Ovary (tissue), 9 donors: ENCODE data around the gene LRRC4. TPM values are rescaled to one million over a fixed set of nuclear protein-coding genes. Genes with fewer than 3 reads are reported as not detected.

ENCODE experiments used
- DNase-seq, 5 donors: peaks; one replicate each; pipeline ENCODE4 v3.0.0-alpha.2; 2019 to 2020
- H3K27ac ChIP-seq, 2 donors: fragments of 200-600 bp; one replicate each; pipeline versions ENCODE4 v1.5.1 to v1.8.0; 2019 to 2022
- H3K27me3 ChIP-seq: fragments of 200-600 bp; one replicate; pipeline ENCODE4 v1.8.0; 2022
- H3K36me3 ChIP-seq: fragments of 200-600 bp; sonication (generic); one replicate; pipeline ENCODE4 v1.5.1; 2019
- H3K4me1 ChIP-seq: one replicate; pipeline ENCODE4 v1.8.1; 2013; ENCODE audit warnings: mild to moderate bottlenecking, moderate library complexity; ENCODE audit not compliant: insufficient read depth
- H3K4me3 ChIP-seq: fragments of 200-600 bp; sonication (generic); one replicate; pipeline ENCODE4 v1.5.1; 2017
- H3K9me3 ChIP-seq, 2 donors: fragments of 200-600 bp in 1 of 2; sonication (generic) in 1 of 2; one replicate each; pipeline versions ENCODE4 v1.5.1 to v1.8.1; 2013 to 2019; ENCODE audit warnings: mild to moderate bottlenecking in 1 of 2, moderate library complexity in 1 of 2
- CTCF ChIP-seq, 3 donors: fragments of 450-650 bp in 2 of 3; fragments of 200-600 bp in 1 of 3; IDR thresholded peaks; one replicate each; pipeline versions ENCODE4 v1.5.1 to v1.8.0; 2016 to 2022; ENCODE audit warnings: antibody characterized with exemption in 3 of 3, mild to moderate bottlenecking in 1 of 3
- EP300 ChIP-seq: sonication (generic); formaldehyde crosslinking; IDR thresholded peaks from one replicate; pipeline ENCODE4 v1.6.1; 2017; ENCODE audit warnings: antibody characterized with exemption
- POLR2A ChIP-seq: fragments of 450-650 bp; IDR thresholded peaks from one replicate; pipeline ENCODE4 v1.6.1; 2017; ENCODE audit warnings: antibody characterized with exemption, mild to moderate bottlenecking, moderate library complexity
- WGBS, 3 donors: extraction: QIAGEN DNeasy Blood & Tissue Kit in 1 of 3; methylation state at CpG; one replicate each; pipeline versions ENCODE4 v1.1.5 to v1.1.7; 2013 to 2017; 5-methylcytosine and 5-hydroxymethylcytosine counted together
- intact Hi-C, 4 donors: fragments of 100-400 bp; cut with DNase I; formaldehyde crosslinking; loops; one replicate each; pipeline versions ENCODE4 v1.11.0 to v1.15.1; 2022 to 2023
- polyA plus RNA-seq, 2 donors: library from polyadenylated mRNA; stranded (reverse); fragments of 200-250 nt in 1 of 2; fragments of 350-450 nt in 1 of 2; fragmentation: Illumina TruSeq in 1 of 2; extraction: RNeasy Lipid Tissue Mini Kit (QIAGEN cat#74804) in 1 of 2; gene quantifications; one replicate each; pipeline ENCODE4 v1.2.3, GENCODE V29; 2013 to 2014
- total RNA-seq, 7 donors: library from RNA; depleted of rRNA in 2 of 7; stranded (reverse); fragments of >200 nt in 2 of 7; fragmentation: NEBNext Ultra II Directional in 3 of 7; extraction: Animal tissue kit (Norgen Biotek cat#: 25700) in 3 of 7; gene quantifications; one replicate each; pipeline versions ENCODE4 v1.1.0 to v1.2.4, GENCODE V29; 2016 to 2023
- donor health status: DM: no; HTN: no; CAD: no; lungs with moderate emphysema.
- donor health status: DM: no; HTN: no; CAD: no.
- donor health status: Bipolar disorder and iron deficiency.
- donor health status: DM: yes; HTN: yes; CAD: no.
- donor health status: DM: no; HTN: no; CAD: no.
- donor health status: DM: yes; HTN: yes; CAD: no.

Gene LRRC4
- total and polyA plus RNA-seq, 9 donors: 0.72 to 16.7 (median 4.6) TPM

GRCh38 chr7:128021366-128021765 lies 9.9 kb downstream of the LRRC4 start:
- Histone ChIP-seq H3K4me1 (no peaks in the 10 kb centered on the region), H3K27ac (no peak overlapping the region), H3K27me3 (no peaks in the 10 kb centered on the region), H3K36me3 (no peaks in the 10 kb centered on the region), H3K9me3 (no peaks in the 10 kb centered on the region), H3K4me3 (no peak overlapping the region)
- intact Hi-C loops: no loop called here
- TF ChIP-seq EP300 (no peak), CTCF (IDR thresholded peaks at IDR 0.05) (no peak), POLR2A (no peak)
- WGBS, 3 donors: 91 to 92% (median 92%) methylated on average over 2 of the region's 2 CpGs
- DNase-seq: no peak

GRCh38 chr7:128020159-128020558 lies 11.1 kb downstream of the LRRC4 start:
- no peaks in the 10 kb centered on the region for H3K36me3 ChIP-seq
- H3K4me1 ChIP-seq: no peaks in the 10 kb centered on the region
- H3K27ac ChIP-seq: no peak overlapping the region
- no peaks in the 10 kb centered on the region for H3K9me3 ChIP-seq
- intact Hi-C loops: no loop called here
- no peaks in the 10 kb centered on the region for H3K27me3 ChIP-seq
- 87 to 93% (median 90%) methylated on average over 6 of the region's 6 CpGs for WGBS, 3 donors
- DNase-seq: no peak
- H3K4me3 ChIP-seq: no peak overlapping the region
- TF ChIP-seq CTCF (IDR thresholded peaks at IDR 0.05) (no peak), POLR2A (no peak), EP300 (no peak)

- DNase-seq: no peak
- H3K27me3 ChIP-seq: no peaks in the 10 kb centered on the region
- H3K27ac ChIP-seq: no peak overlapping the region
- H3K4me1 ChIP-seq: no peaks in the 10 kb centered on the region
- TF ChIP-seq CTCF (IDR thresholded peaks at IDR 0.05): no peak
- no peak for TF ChIP-seq EP300
- no peak for TF ChIP-seq POLR2A
- H3K36me3 ChIP-seq: no peaks in the 10 kb centered on the region
- 87 to 94% (median 91%) methylated on average over 3 of the region's 3 CpGs for WGBS, 3 donors
- H3K9me3 ChIP-seq: no peaks in the 10 kb centered on the region
- intact Hi-C loops: no loop called here
- H3K4me3 ChIP-seq: no peak overlapping the region
Measured at GRCh38 chr7:128019288-128019687, 11.9 kb downstream of the LRRC4 start.

GRCh38 chr7:128017862-128018845 lies 13.1 kb downstream of the LRRC4 start:
- H3K36me3 ChIP-seq: no peaks in the 10 kb centered on the region
- 71 to 77% (median 76%) methylated on average over 7 to 8 of the region's 8 CpGs for WGBS, 3 donors
- H3K9me3 ChIP-seq: no peaks in the 10 kb centered on the region
- no peaks in the 10 kb centered on the region for H3K27me3 ChIP-seq
- no peak for TF ChIP-seq CTCF (IDR thresholded peaks at IDR 0.05)
- no peak for TF ChIP-seq POLR2A
- TF ChIP-seq EP300: no peak
- intact Hi-C loops: no loop called here
- no peak overlapping the region for H3K27ac ChIP-seq
- no peak for DNase-seq
- no peaks in the 10 kb centered on the region for H3K4me1 ChIP-seq
- no peak overlapping the region for H3K4me3 ChIP-seq
